DMS153 treated with DMSO at 0.1 percent for 48 hours (cell line): Measurements from ENCODE around the gene STOML1.
"Not testable (repeated sequence)": the region's sequence is repeated elsewhere in the genome, so short reads cannot be mapped to it uniquely, and the experiment has no call there.

ENCODE experiments used
- DNase-seq: peaks from one replicate; lab custom pipeline; 2025; ENCODE audit not compliant: unreplicated experiment; lab: John Stamatoyannopoulos, UW

The STOML1 gene

GRCh38 chr15:73948396-73948795, 43.7 kb downstream of the STOML1 start:
- DNase-seq = no peak

DNA sequence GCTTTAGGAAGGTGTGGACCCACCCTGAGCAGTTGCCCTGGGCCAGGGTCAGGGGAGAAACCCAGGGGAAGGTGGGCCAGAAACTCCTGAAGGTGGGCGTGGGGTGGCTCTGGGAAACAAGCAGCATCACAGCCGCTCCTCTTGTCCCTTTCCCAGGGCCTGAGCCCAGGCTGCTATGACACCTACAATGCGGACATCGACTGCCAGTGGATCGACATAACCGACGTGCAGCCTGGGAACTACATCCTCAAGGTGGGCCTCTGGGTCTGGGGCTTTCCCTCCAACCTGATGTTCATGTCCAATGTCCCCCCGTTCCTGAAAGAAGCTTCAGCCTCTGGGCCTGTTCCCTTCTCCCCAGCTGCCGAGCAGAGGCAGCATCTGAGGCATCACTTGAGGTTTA, 44.4 kb downstream of the STOML1 start:
- DNase-seq = no peak

DNA sequence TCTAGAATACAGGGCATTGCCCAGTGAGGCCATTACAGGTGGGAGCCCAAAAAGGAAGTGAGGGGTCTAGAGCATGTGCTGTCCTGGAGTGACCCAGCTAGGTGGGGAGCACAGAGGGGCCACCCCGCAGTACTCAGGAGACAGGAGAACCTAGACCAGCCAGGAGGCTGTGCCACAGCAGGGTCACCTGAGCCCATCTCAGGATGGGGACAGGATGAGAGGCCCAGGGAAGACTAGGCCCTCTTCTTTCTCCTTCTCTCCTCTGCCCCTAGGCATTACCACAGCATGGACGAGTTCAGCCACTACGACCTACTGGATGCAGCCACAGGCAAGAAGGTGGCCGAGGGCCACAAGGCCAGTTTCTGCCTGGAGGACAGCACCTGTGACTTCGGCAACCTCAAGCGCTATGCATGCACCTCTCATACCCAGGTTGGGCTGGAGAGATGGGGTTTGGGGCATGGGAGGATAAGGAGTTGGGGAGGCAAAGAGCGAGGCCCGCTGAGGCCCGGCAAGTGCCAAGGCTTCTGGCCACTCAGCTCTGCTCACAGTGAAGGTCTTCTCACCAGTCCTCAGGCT, 45.2 kb downstream of the STOML1 start:
- no peak for DNase-seq

DNA sequence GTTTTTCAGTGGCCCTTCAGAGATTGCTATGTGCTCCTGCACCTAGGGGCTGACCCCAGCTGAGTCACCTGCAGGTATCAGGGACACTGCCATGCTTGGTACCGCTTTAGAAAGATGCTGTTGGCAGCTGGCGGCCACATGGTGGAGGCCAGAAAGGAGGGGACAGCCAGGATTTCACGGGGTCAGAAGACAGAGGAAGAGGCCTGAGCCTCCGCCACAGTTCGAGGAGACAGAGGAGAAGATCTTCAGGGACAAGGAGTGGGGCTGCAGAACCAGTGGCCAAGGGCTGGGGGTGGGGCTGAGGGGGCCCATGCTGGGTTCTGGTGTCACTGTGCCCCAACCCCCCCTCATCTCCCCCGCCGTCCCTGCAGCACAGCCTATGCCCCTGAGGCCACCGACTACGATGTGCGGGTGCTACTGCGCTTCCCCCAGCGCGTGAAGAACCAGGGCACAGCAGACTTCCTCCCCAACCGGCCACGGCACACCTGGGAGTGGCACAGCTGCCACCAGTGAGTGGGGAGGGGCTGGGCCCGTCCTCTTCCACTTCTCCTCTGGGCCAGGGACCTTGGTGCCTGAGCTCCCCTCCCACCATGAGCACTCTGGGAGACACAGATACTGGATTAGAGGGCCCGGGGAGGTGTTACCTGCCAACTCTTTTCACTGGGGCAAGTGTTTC, 45.9 kb downstream of the STOML1 start:
- DNase-seq = no peak

GRCh38 chr15:73945130-73945508, 47.0 kb downstream of the STOML1 start:
- no peak for DNase-seq

DNA sequence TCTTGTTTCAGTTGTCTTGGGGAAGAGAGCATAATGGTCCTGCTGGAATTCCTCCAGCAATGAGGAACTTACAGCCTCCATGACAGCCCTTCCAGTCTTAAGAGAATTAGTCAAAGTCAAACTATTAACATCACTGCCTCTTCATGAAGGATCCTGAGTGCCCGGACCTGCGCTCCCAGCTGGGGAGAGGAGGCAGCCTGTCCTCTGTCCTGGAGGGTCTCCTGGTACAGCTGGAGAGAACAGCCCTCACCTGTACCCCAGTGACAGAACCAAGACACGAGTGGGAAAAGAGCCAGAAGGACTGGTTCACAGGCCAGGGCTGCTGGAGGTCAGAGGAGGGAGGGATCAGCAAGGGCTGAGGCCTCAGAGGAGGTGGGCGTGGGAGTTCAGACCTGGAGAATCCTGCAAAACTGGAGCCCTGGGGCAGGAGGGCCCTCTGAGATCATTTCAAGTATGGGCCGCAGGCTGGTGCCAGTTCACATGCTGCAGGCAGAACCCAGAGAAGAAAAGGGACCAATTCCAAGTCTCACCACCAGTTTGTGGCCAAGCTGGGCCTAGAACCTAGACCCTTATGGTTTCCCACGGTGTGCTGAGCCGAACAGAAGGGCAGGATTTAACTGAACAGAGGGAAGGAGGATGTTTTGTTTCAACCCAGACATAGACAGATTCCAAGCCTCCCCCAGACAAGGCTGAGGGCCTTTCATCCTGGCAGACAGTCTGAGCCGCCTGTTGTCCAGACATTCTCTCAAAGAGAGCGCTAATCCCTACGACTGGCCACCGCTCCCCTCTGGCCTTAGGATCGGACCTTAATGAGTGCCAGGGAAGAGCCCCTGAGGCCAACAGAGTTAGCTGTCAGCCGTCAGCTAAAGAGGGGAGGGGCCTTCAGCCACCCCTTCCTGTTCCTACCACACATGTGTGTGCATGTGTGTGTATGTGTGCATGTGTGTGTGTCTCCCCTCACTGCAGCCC, 47.6 kb downstream of the STOML1 start:
- no peak for DNase-seq

DNA sequence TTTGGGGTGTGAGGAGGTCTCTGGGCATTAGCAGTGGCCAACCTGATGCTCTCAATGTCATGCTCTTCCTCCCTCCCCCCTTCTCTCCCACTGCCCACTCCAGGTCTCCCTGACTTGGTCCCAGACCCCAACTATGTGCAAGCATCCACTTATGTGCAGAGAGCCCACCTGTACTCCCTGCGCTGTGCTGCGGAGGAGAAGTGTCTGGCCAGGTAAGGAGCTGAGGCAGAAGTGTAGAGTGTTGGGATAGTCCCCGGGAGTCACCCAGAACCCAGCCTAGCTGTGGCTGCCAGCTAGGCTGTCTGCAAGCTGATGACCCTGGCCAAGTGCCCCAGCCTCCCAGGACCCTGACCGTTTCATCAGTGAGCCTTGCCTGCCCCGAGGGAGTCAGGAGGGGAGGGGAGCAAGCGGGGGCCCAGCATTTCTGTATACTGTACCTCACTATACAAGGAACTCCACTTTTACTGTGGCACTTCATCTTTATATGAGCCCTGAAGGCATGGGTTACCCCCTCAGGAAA, 49.3 kb downstream of the STOML1 start:
- DNase-seq = no peak

GRCh38 chr15:73941871-73942635, 50.0 kb downstream of the STOML1 start:
- DNase-seq = no peak

DNA sequence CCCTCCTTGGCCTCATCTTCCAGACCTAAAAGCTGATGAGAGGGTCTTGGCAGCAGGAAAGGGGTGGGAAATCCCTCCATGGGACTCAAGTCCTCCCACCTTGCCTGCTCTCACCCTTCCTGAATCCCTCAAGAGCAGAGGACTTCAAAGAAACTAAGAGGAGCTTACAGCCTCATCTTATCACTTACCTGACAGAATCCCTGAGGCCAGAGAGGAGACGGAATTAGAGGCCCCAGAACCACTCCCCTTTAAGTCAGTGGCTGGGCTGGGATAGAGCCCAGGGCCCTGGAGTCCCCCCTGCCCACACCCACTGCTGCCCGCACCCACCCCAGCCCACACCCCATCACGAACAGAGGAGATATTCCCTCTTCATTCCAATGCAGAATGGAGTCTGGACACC, 50.6 kb downstream of the STOML1 start:
- no peak for DNase-seq

DNA sequence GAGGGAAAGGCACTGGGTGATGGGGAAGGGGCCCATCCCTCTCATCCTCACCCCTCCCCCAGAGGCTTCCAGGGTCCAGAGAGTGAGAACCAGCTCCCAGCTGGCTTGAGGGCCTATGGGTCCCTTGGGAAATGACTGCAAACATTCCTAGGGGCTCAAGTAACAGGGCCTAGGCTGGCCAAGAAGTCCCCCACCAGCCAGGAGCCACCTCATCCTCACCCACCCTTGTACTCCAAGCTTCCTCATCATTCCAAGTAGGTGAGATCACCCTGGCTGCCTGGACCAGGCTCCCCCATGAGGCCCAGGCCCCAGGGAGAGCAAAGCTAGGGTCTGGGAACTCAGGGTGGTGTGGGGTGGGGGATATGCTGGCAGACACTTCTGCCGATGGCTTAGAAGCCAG, 51.1 kb downstream of the STOML1 start:
- DNase-seq = no peak

DNA sequence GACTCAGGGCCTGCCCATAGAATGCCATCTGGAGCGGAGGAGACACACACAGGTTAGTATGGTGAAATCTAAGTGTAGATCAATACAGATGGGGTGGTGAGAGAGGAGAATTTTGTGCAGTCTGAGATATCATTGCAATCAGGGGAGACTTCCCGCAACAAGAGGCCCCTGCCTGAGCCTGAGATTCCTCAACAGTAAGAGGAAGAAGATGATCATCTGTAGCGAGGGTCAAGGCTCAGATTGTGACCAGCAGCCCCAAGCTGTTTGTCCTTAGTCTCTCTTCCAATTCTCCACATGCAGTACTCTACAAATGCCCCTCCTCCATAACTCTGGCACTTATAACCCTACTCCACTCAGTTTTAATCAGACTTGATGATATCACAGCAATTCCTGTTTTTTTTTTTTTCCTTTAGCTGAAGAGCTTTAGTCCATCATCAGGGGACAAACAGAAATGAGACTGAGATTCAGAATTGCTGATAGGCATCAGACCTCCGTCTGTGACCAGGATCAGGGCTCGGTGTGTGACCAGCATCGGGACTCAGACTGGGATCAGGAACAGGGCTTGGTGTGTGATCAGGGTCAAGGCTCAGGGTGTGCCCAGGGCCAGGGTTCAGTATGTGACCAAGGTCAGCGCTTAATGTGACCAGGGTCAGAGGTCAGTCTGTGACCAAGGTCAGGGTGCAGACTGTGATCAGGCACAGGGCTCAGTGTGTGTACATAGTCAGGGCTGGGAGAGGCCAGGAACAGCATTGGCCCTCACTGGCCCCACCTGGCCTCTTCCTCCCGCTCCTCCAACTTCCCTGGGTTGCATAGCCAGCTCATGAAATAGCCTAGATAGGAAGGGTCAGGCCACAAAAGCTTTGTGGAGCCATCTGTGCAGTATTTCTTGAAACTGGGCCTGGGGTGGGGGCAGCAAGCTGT, 51.8 kb downstream of the STOML1 start:
- DNase-seq = no peak

GRCh38 chr15:73939138-73939537, 53.0 kb downstream of the STOML1 start:
- no peak for DNase-seq

GRCh38 chr15:73938516-73938915, 53.6 kb downstream of the STOML1 start:
- not testable (repeated sequence) for DNase-seq

DNA sequence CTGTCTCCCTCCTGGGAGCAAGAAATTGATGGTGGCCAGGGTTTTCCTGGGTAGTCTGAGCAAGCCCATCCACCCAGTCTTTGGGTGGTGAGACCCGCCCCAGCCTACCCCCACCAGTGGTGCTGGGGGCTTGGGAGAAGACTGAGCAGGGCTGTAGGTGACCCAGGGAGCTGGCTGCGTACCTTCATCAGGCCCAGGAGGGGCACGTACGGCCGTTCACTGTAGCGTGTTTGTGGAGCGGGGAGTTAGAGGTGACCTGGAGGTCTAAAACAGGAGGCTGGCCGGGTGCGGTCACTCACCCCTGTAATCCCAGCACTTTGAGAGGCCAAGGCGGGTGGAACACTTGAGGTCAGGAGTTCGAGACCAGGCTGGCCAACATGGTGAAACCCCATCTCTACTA, 54.4 kb downstream of the STOML1 start:
- DNase-seq = no peak

DNA sequence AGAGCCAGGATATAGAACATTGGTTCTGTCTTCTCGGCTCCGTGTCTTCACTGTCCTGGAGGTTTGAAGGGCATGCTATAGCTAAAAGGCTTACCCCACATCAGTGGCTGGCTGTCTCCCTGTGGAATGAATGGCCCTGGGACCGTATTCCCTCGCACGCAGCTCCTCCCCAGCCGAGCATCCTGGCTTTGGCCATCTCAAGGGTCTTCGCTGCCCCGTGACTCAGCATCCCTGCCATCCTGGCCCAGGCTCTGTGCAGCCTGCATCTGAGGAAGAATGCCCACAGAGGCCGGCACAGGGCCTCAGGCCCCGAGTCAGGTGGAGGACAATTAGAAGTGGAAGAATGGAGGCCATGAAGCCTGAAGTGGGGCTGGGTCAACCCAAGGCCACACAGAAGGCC, 54.8 kb downstream of the STOML1 start:
- no peak for DNase-seq

DNA sequence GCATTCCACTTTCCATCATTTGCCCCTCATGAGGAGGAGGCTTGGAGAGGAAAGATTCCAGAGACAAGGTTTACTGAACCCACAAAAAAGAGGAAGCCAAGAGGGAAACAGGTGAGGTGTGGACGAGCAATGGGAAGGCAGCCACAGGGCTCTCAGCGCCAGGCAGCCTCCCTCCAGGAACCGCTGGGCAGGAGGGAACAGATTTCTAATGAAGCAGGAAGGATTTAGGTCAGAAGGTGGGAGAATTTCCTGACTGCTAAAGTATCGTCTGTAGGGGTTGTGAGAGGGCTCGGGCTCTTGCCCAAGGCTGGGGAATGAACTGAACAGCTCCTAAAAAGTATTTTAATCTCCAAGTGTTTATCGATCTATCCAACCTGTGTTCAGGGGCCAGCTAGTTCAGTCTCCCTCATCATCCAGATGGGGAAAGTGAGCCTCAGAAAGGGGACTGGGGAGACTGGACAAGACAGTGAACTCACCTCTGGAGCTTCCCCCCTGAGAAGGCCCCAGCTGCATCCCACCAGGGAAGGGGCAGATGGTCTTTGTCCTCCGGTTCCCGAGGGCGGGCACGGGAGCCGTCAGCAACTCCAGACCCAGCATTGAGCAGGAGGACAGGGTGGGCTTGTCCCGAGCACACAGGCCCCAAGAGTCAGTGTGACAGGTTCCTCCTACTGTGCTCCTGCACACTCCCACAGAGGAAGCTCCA, 55.4 kb downstream of the STOML1 start:
- DNase-seq = no peak

DNA sequence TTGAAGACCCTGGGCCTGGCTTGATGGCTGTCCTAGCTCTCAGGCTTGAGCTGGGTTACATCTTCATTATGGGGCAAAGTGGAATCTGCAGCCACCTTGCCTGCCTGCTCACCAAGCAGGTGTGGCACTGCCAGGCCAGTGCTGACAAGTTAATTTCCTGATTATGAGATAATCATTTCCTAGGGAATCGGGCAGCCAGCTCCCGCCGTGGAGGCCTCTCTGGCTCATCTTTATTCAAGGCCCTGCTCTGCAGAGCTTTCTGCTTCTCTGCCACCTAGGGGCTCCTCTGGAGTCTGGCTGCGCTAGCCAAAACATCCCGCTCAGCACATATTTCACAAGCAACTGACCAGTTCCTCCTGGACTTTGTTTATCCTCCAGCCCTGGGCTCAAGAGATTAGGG, 55.9 kb downstream of the STOML1 start:
- DNase-seq = peak; percentile 1

GRCh38 chr15:73935547-73935946, 56.5 kb downstream of the STOML1 start:
- no peak for DNase-seq

DNA sequence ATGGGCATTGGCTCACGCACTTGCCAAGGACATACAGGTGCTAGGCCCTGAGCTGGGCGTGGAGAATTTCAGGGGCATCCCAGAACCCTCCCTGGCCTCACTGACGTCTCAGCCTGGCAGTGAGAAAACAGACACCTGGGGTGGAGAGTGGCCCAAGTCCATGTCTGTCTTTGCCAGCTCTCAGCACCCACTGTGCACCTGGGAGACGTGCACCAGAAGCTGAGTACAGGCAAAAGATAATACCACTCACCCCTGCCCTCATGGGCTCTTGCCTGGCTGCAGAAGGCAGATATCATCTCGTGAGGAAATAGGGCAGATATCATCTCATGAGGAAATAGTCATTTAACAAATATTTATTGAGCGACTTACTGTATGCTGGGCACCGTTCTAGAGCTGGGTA, 57.8 kb downstream of the STOML1 start:
- DNase-seq = no peak
